ENCODE measurements around the gene CACNA1G.

The CACNA1G gene

DNA sequence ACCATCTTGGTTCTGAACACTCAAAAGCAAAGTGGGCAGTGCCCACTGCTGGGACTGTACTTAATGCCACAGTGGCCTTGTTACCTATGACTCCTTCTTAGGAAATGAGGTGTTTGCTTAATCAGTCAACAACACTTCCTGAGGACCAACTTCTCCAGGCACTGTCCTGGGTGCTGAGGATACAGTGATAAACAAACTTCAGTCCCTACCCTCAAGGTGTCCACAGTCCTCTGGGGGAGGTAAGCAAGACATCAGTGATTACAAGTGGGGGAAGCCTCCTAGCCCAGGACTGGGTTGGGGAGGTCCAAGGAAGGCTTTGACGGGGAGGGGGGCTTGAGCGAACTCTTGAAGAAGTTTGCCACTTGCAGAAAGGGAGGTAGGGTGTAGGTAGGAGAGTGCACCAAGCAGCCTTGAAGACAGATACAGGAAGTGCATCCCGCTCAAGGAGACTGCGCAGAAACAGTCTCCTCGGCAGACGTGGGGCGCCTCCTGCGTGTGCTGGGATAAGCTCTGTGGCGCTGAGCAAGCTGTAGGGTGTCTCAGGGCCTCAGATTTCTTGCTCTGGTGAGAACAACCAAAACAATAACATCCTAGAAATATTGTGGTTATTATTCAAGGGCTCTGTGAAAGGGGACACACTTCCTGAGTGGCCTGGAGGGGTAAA, 71.5 kb downstream of the CACNA1G start:
- Histone ChIP-seq H4K5ac (ENCODE audit: low read length) (no peak overlapping the region), H3K9ac (ENCODE audit: low read length) (no peak overlapping the region), H3K4me1 (ENCODE audit: control insufficient read depth, low read depth, low read length) (peaks cover 10% of the 10 kb centered on the region), H3K27ac (ENCODE audit: low read depth, low read length) (no peak overlapping the region), H3K4ac (ENCODE audit: low read depth, low read length) (no peak overlapping the region), H2BK120ac (ENCODE audit: low read depth, low read length) (no peak overlapping the region), H3K23ac (ENCODE audit: low read length) (no peak overlapping the region), H3K56ac (ENCODE audit: low read length) (no peak overlapping the region), H3K18ac (ENCODE audit: low read length) (no peak overlapping the region), H2BK5ac (ENCODE audit: low read length) (no peak overlapping the region), H2AK5ac (ENCODE audit: low read length) (no peak overlapping the region), H3K27me3 (ENCODE audit: insufficient read depth, low read length, poor library complexity) (peaks cover 24% of the 10 kb centered on the region), H2BK15ac (replicated peaks; ENCODE audit: low read depth) (no peak overlapping the region), H3K36me3 (ENCODE audit: control insufficient read depth, insufficient read depth, low read length) (no peaks in the 10 kb centered on the region), H3K4me3 (ENCODE audit: low read length) (no peak overlapping the region), H3K79me2 (ENCODE audit: control insufficient read depth, insufficient read depth, low read length) (no peaks in the 10 kb centered on the region), H4K8ac (ENCODE audit: low read depth, low read length) (no peak overlapping the region), H3K4me2 (ENCODE audit: low read length) (no peak overlapping the region), H3K79me1 (ENCODE audit: low read length) (no peaks in the 10 kb centered on the region)
- DNase-seq, result no peak
- no CpG with 5 or more reads among the region's 9 CpGs for WGBS (ENCODE audit: extremely low coverage, insufficient coverage, low lambda C conversion rate)

DNA sequence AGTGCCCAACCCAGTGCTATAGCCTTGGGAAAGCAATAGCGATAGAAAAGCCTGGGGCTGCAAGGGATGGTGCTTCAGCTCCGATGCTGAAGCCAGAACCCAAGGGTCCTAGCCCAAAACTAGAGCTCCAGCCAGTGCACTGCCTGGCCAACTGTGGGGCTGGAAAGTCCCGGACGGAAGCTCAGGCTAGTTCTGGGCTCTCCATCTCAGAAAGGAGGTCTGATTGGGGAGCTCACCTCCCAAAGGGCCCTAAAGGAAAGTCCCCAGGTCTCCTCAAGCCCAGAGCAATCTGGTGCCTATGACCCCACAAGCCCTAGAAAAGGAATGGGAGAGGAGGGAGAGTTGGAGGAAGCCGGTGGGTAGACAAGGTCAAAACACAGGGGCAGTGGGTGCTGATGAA, 72.1 kb downstream of the CACNA1G start:
- Histone ChIP-seq H2AK5ac (ENCODE audit: low read length) (no peak overlapping the region), H3K4me1 (ENCODE audit: control insufficient read depth, low read depth, low read length) (peaks cover 9% of the 10 kb centered on the region), H2BK120ac (ENCODE audit: low read depth, low read length) (no peak overlapping the region), H3K4ac (ENCODE audit: low read depth, low read length) (no peak overlapping the region), H4K8ac (ENCODE audit: low read depth, low read length) (no peak overlapping the region), H3K4me2 (ENCODE audit: low read length) (no peak overlapping the region), H3K56ac (ENCODE audit: low read length) (no peak overlapping the region), H3K9ac (ENCODE audit: low read length) (no peak overlapping the region), H4K5ac (ENCODE audit: low read length) (no peak overlapping the region), H2BK15ac (replicated peaks; ENCODE audit: low read depth) (no peak overlapping the region), H3K4me3 (ENCODE audit: low read length) (no peak overlapping the region), H3K79me1 (ENCODE audit: low read length) (no peaks in the 10 kb centered on the region), H3K36me3 (ENCODE audit: control insufficient read depth, insufficient read depth, low read length) (no peaks in the 10 kb centered on the region), H3K79me2 (ENCODE audit: control insufficient read depth, insufficient read depth, low read length) (no peaks in the 10 kb centered on the region), H3K23ac (ENCODE audit: low read length) (no peak overlapping the region), H3K27ac (ENCODE audit: low read depth, low read length) (no peak overlapping the region), H3K27me3 (ENCODE audit: insufficient read depth, low read length, poor library complexity) (peaks cover 24% of the 10 kb centered on the region), H3K18ac (ENCODE audit: low read length) (no peak overlapping the region), H2BK5ac (ENCODE audit: low read length) (no peak overlapping the region)
- DNase-seq, result no peak
- no CpG with 5 or more reads among the region's 5 CpGs for WGBS (ENCODE audit: extremely low coverage, insufficient coverage, low lambda C conversion rate)

DNA sequence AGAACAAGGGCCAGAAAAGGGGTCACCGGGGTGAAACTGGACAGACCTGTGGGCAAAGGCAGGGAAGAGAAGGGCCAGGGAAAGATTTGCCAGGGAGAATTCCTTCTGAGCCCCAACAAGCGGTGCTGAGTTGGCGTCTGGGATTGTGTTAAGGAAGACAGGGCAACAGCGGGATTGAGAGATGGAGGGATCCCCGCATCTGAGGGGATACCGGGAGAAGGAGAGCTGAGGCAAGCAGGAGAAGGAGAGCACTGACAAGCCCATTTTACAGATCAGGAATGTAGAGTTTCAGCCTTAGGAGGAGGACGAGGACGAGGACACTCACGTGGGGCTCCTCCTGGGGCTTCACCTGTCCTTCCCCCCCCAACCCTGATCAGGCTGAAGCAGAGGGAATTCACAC, 73.2 kb downstream of the CACNA1G start:
- peaks cover 24% of the 10 kb centered on the region for H3K27me3 ChIP-seq (ENCODE audit: insufficient read depth, low read length, poor library complexity)

DNA sequence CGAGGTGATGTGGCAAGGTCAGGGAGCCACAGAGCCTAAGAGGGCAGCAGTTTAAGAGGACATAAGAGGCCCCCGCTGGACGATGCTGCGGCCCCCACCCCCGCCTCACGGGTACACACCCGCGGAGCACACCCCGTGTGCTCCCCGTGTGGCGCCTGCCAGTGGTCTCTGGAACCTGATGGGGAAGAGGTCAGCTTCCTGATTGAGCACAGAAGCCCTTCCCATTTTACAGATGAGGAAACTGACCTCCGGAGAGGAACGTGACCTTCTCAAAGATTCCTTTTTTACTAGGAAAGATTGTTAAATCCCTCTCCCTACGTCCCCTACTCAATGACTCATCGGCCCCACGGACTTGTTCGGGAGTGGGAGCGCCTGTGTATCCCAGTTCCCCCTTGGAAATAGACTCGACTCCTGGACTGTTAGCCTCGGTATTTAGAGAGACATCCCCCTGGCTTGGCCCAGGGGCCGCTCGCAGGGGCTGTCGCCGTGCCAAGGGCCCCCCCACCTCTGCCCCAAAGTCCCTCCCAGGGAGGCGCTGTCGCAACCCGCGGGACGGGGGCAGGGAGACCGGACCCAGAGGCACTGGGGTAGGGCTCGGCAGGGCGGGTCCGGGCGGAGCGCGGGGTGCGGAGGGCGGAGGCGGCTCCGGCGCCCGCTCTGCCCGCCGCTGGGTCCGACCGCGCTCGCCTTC, 73.9 kb downstream of the CACNA1G start, which contains the start of gene ABCC3:
ABCC3 (plus strand) TSS at position 658 of the 691 bp plus-strand sequence. CDS start 56 bp downstream, outside the sequence.
- Histone ChIP-seq H3K36me3 (ENCODE audit: control insufficient read depth, insufficient read depth, low read length) (no peaks in the 10 kb centered on the region), H3K79me2 (ENCODE audit: control insufficient read depth, insufficient read depth, low read length) (no peaks in the 10 kb centered on the region), H3K4me1 (ENCODE audit: control insufficient read depth, low read depth, low read length) (no peaks in the 10 kb centered on the region), H3K4me3 (ENCODE audit: low read length) (no peak within 1 kb of the TSS), H2BK5ac (ENCODE audit: low read length) (no peak within 1 kb of the TSS), H2BK15ac (replicated peaks; ENCODE audit: low read depth) (no peak within 1 kb of the TSS), H2BK120ac (ENCODE audit: low read depth, low read length) (no peak within 1 kb of the TSS), H3K4me2 (ENCODE audit: low read length) (peak within 1 kb of the TSS; percentile 61), H3K27ac (ENCODE audit: low read depth, low read length) (no peak within 1 kb of the TSS), H3K79me1 (ENCODE audit: low read length) (no peaks in the 10 kb centered on the region), H3K9ac (ENCODE audit: low read length) (peak within 1 kb of the TSS; percentile 46), H3K18ac (ENCODE audit: low read length) (no peak within 1 kb of the TSS), H2AK5ac (ENCODE audit: low read length) (no peak within 1 kb of the TSS), H4K8ac (ENCODE audit: low read depth, low read length) (no peak within 1 kb of the TSS), H4K5ac (ENCODE audit: low read length) (no peak within 1 kb of the TSS), H3K56ac (ENCODE audit: low read length) (peak within 1 kb of the TSS; percentile 62), H3K4ac (ENCODE audit: low read depth, low read length) (no peak within 1 kb of the TSS), H3K23ac (ENCODE audit: low read length) (peak within 1 kb of the TSS; percentile 37), H3K27me3 (ENCODE audit: insufficient read depth, low read length, poor library complexity) (peaks cover 24% of the 10 kb centered on the region)
- WGBS (ENCODE audit: extremely low coverage, insufficient coverage, low lambda C conversion rate), result no CpG with 5 or more reads among the region's 48 CpGs
- no peak for DNase-seq

More for the DNA sequence above, 73.2 kb downstream of the CACNA1G start:
- Histone ChIP-seq H3K79me2 (ENCODE audit: control insufficient read depth, insufficient read depth, low read length) (no peaks in the 10 kb centered on the region), H4K5ac (ENCODE audit: low read length) (no peak overlapping the region), H3K9ac (ENCODE audit: low read length) (no peak overlapping the region), H3K4me3 (ENCODE audit: low read length) (no peak overlapping the region), H3K79me1 (ENCODE audit: low read length) (no peaks in the 10 kb centered on the region), H3K4me2 (ENCODE audit: low read length) (no peak overlapping the region), H2BK120ac (ENCODE audit: low read depth, low read length) (no peak overlapping the region), H3K4me1 (ENCODE audit: control insufficient read depth, low read depth, low read length) (peaks cover under 1% of the 10 kb centered on the region), H3K23ac (ENCODE audit: low read length) (no peak overlapping the region), H3K36me3 (ENCODE audit: control insufficient read depth, insufficient read depth, low read length) (no peaks in the 10 kb centered on the region), H2BK15ac (replicated peaks; ENCODE audit: low read depth) (no peak overlapping the region), H3K4ac (ENCODE audit: low read depth, low read length) (no peak overlapping the region), H2BK5ac (ENCODE audit: low read length) (no peak overlapping the region), H3K56ac (ENCODE audit: low read length) (no peak overlapping the region), H3K18ac (ENCODE audit: low read length) (no peak overlapping the region), H2AK5ac (ENCODE audit: low read length) (no peak overlapping the region), H3K27ac (ENCODE audit: low read depth, low read length) (no peak overlapping the region), H4K8ac (ENCODE audit: low read depth, low read length) (no peak overlapping the region)
- no CpG with 5 or more reads among the region's 9 CpGs for WGBS (ENCODE audit: extremely low coverage, insufficient coverage, low lambda C conversion rate)
- DNase-seq, result no peak

DNA sequence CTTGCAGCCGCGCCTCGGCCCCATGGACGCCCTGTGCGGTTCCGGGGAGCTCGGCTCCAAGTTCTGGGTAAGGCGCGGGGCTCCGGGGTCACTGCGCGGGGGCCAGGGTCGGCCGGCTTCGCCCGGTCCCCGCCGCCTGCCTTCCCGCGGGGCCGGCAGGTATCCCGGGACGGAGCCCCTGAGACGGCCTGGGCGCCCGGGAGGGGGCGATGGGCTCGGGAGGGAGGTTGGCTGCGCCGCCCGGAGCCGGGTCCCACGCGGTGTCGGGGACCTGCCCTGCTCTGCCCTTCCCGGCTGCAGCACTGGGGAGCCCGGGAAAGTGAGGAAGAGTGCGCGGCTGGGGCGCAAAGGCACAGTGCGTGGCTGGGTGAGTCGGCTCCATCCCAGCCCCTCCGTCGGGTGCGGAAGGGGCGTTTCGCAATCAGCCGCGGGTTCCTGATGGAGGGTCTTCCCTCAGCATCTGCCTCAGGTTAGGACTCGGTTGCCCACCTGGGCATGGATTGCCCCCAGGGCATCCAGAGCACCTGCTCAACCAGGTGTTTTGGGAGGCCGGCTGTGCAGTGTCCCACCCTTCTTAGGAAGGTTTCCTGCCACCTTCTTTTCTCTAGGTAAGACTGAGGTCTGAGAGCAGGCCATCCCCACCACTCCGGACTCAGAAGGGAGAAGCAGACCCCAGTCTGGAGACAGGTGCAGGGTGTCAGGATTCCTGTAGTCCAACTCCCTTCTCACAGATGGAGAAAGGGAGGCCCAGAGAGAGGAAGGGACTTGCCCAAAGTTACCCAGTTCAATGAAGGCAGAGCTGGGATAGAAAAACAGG, 74.6 kb downstream of the CACNA1G start:
- H4K5ac ChIP-seq (ENCODE audit: low read length), result no peak overlapping the region
- no peak overlapping the region for H2BK120ac ChIP-seq (ENCODE audit: low read depth, low read length)
- peaks cover 24% of the 10 kb centered on the region for H3K27me3 ChIP-seq (ENCODE audit: insufficient read depth, low read length, poor library complexity)
- H3K9ac ChIP-seq (ENCODE audit: low read length), result peak overlapping the region; percentile 46
- peak overlapping the region; percentile 61 for H3K4me2 ChIP-seq (ENCODE audit: low read length)
- H3K79me1 ChIP-seq (ENCODE audit: low read length), result no peaks in the 10 kb centered on the region
- H4K8ac ChIP-seq (ENCODE audit: low read depth, low read length), result no peak overlapping the region
- no peak overlapping the region for H2AK5ac ChIP-seq (ENCODE audit: low read length)
- no CpG with 5 or more reads among the region's 52 CpGs for WGBS (ENCODE audit: extremely low coverage, insufficient coverage, low lambda C conversion rate)
- no peak for DNase-seq
- H3K56ac ChIP-seq (ENCODE audit: low read length), result peak overlapping the region; percentile 62
- no peak overlapping the region for H2BK15ac ChIP-seq (replicated peaks; ENCODE audit: low read depth)
- H3K18ac ChIP-seq (ENCODE audit: low read length), result no peak overlapping the region
- H3K36me3 ChIP-seq (ENCODE audit: control insufficient read depth, insufficient read depth, low read length), result no peaks in the 10 kb centered on the region
- H3K27ac ChIP-seq (ENCODE audit: low read depth, low read length), result no peak overlapping the region
- no peaks in the 10 kb centered on the region for H3K79me2 ChIP-seq (ENCODE audit: control insufficient read depth, insufficient read depth, low read length)
- H3K4me1 ChIP-seq (ENCODE audit: control insufficient read depth, low read depth, low read length), result peaks cover 2% of the 10 kb centered on the region
- H2BK5ac ChIP-seq (ENCODE audit: low read length), result no peak overlapping the region
- no peak overlapping the region for H3K4me3 ChIP-seq (ENCODE audit: low read length)
- no peak overlapping the region for H3K4ac ChIP-seq (ENCODE audit: low read depth, low read length)
- peak overlapping the region; percentile 37 for H3K23ac ChIP-seq (ENCODE audit: low read length)

Measured in mesendoderm (in vitro differentiated cells).